Thyroid gland (tissue), 4 donors: ENCODE results near the gene CCDC136. TPM values are rescaled to one million over a fixed set of nuclear protein-coding genes. Genes with fewer than 3 reads are reported as not detected.

Source experiments
- DNase-seq, 2 donors: peaks; one replicate each; pipeline ENCODE4 v3.0.0-alpha.2; 2019
- H3K27ac ChIP-seq, 3 donors: fragments of 200-600 bp; sonication (generic); 1 replicate in 2 of 3; 2 replicates in 1 of 3; pipeline ENCODE4 v1.5.1; 2016 to 2019; ENCODE audit warnings: mild to moderate bottlenecking in 1 of 3, moderate library complexity in 1 of 3
- H3K27me3 ChIP-seq: fragments of 200-600 bp; sonication (generic); one replicate; pipeline ENCODE4 v1.5.1; 2019
- H3K36me3 ChIP-seq, 2 donors: fragments of 200-600 bp; sonication (generic); one replicate each; pipeline ENCODE4 v1.5.1; 2016 to 2019
- H3K4me1 ChIP-seq, 2 donors: fragments of 200-600 bp; sonication (generic); one replicate each; pipeline ENCODE4 v1.5.1; 2017 to 2019
- H3K4me3 ChIP-seq, 3 donors: fragments of 200-600 bp; sonication (generic); replicated peaks in 1 of 3; 1 replicate in 2 of 3; 2 replicates in 1 of 3; pipeline ENCODE4 v1.5.1; 2016; ENCODE audit warnings: mild to moderate bottlenecking in 1 of 3
- H3K9me3 ChIP-seq: fragments of 200-600 bp; sonication (generic); one replicate; pipeline ENCODE4 v1.5.1; 2017
- POLR2A ChIP-seq, 2 donors: fragments of 450-650 bp; IDR thresholded peaks; one replicate each; pipeline ENCODE4 v1.6.1; 2017; ENCODE audit warnings: antibody characterized with exemption in 2 of 2, mild to moderate bottlenecking in 2 of 2, moderate library complexity in 1 of 2
- WGBS, 2 donors: methylation state at CpG; one replicate each; pipeline ENCODE4 v1.1.5; 2017; 5-methylcytosine and 5-hydroxymethylcytosine counted together
- intact Hi-C: fragments of 100-400 bp; cut with DNase I; formaldehyde crosslinking; loops from one replicate; pipeline ENCODE4 v1.15.1; 2023
- total RNA-seq, 4 donors: library from RNA; depleted of rRNA; stranded (reverse); fragments of >200 nt; gene quantifications; one replicate each; pipeline ENCODE4 v1.2.3, GENCODE V29; 2016
- TF ChIP-seq, protein P1 (sequence below), 6 experiments: fragments of 200-600 bp in 3 of 6; fragments of 450-650 bp in 3 of 6; sonication (generic) in 3 of 6; IDR thresholded peaks; one replicate each; pipeline ENCODE4 v1.5.1; 2016 to 2019; ENCODE audit warnings: antibody characterized with exemption in 6 of 6, mild to moderate bottlenecking in 2 of 6, inconsistent platforms in 1 of 6, moderate library complexity in 1 of 6

CCDC136 gene
- total RNA-seq, 4 donors from 2014 or later, result 4.4 to 4.9 (median 4.6) TPM

DNA sequence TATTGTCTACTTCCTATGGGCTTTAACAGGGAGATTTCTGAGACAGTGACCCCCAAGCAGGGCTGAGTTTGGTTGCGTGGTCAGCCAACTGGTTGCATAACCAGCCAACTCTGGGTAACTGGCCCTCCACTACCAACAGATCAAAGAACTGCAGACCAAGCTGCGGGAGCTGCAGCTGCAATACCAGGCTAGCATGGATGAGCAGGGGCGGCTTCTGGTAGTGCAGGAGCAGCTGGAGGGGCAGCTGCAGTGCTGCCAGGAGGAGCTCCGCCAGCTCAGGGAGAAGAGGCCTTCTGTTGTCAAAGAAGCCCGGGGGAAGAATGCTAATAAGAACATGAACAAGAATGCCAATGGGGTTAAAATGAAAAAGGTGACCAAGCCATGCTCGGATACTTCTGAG, 22.7 kb downstream of the CCDC136 start:
- no peak for DNase-seq
- WGBS, 2 donors, result 54 to 70% methylated on average over 6 of the region's 6 CpGs
- H3K9me3 ChIP-seq, result no peaks in the 10 kb centered on the region
- no peak overlapping the region for H3K4me3 ChIP-seq
- no peaks in the 10 kb centered on the region for H3K27me3 ChIP-seq
- no peaks in the 10 kb centered on the region for H3K36me3 ChIP-seq
- H3K4me1 ChIP-seq, result no peaks in the 10 kb centered on the region
- TF ChIP-seq POLR2A (IDR thresholded peaks at IDR 0.05), result no peak
- TF ChIP-seq, protein P1, sequence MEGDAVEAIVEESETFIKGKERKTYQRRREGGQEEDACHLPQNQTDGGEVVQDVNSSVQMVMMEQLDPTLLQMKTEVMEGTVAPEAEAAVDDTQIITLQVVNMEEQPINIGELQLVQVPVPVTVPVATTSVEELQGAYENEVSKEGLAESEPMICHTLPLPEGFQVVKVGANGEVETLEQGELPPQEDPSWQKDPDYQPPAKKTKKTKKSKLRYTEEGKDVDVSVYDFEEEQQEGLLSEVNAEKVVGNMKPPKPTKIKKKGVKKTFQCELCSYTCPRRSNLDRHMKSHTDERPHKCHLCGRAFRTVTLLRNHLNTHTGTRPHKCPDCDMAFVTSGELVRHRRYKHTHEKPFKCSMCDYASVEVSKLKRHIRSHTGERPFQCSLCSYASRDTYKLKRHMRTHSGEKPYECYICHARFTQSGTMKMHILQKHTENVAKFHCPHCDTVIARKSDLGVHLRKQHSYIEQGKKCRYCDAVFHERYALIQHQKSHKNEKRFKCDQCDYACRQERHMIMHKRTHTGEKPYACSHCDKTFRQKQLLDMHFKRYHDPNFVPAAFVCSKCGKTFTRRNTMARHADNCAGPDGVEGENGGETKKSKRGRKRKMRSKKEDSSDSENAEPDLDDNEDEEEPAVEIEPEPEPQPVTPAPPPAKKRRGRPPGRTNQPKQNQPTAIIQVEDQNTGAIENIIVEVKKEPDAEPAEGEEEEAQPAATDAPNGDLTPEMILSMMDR (IDR thresholded peaks at IDR 0.05), result no peak
- H3K27ac ChIP-seq, result no peak overlapping the region
- intact Hi-C loops, result no loop called here

DNA sequence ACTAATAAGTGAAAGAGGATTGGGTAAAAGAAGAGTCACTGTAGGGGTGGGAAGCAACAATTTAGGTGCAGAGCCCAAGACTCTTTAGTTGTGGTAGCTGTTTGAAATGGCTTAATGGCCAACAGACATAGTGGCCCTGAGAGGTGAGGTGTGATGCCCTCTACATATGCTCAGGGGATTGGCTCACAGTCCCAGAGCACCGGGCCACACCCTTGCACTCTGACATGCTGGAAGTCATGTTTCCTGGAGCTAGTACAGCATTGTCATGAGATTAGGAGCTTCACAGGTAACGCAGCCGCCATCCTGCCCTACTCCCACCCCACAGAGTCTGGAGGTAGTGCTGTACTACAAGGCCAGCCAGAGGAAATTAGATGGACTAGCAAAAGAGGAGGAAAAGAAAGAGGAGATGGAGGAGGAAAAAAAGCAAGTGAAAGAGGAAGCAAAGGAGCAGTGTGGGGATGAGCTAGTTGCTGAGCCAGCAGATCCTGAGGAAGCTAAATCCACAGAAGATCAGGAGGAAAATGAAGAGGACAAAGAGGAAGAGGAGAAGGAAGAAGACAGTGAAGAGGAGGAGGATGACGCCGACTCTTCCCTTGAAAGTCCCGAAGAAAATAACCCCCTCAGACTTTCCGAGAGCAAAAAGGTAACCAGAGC, 23.6 kb downstream of the CCDC136 start:
- 86 to 91% methylated on average over 7 of the region's 7 CpGs for WGBS, 2 donors
- DNase-seq, result no peak
- H3K9me3 ChIP-seq, result no peaks in the 10 kb centered on the region
- no peaks in the 10 kb centered on the region for H3K36me3 ChIP-seq
- H3K27ac ChIP-seq, result no peak overlapping the region
- H3K27me3 ChIP-seq, result no peaks in the 10 kb centered on the region
- intact Hi-C loops, result no loop called here
- no peak overlapping the region for H3K4me3 ChIP-seq
- H3K4me1 ChIP-seq, result no peaks in the 10 kb centered on the region
- TF ChIP-seq, protein P1 (IDR thresholded peaks at IDR 0.05), result no peak
- TF ChIP-seq POLR2A (IDR thresholded peaks at IDR 0.05), result no peak

DNA sequence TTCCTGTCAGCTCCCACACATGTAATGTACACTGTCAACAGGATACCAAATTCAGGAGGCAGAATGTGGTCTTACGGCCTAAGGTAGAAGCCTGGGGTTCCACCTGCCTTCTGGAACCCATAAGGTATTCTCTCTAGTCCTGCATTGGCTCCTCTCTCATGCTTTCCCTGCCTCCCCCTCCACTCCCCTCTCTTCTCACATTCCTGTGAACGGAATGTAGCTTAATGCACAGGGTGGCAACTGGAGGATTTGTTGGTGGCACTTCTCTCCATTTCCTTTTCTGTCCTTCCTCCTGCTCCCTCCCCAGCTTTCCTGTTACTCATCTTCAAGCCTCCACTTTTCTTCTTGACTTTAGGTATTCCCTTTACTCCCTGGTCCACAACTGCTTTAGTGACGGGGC, 26.9 kb downstream of the CCDC136 start:
- no peaks in the 10 kb centered on the region for H3K4me1 ChIP-seq
- DNase-seq, result no peak
- H3K9me3 ChIP-seq, result no peaks in the 10 kb centered on the region
- H3K4me3 ChIP-seq, result no peak overlapping the region
- WGBS, 2 donors, result 74 to 80% methylated on average over 3 of the region's 3 CpGs
- H3K27me3 ChIP-seq, result no peaks in the 10 kb centered on the region
- intact Hi-C loops, result no loop called here
- no peaks in the 10 kb centered on the region for H3K36me3 ChIP-seq
- TF ChIP-seq, protein P1 (IDR thresholded peaks at IDR 0.05), result no peak
- no peak for TF ChIP-seq POLR2A (IDR thresholded peaks at IDR 0.05)
- H3K27ac ChIP-seq, result no peak overlapping the region

DNA sequence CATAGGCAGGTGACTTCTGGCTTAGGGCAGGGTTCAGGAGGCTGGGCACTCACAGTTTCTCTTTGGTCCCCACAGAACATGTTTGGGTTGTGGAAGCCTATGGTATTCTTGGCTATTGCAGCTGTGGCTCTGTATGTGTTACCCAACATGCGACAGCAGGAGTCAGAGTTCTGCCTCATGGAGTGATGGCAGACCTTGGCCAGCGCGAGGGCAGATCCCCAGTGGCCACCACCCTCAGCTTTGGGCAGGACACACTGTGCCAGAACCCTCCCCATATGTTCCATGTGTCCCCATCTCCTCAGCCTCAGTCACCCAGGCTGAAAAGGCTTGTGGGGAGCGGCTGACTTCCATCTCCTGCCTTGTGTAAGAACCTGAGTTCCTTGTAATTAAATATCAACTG, 30.0 kb downstream of the CCDC136 start:
- Histone ChIP-seq H3K36me3 (no peaks in the 10 kb centered on the region), H3K9me3 (no peaks in the 10 kb centered on the region), H3K27ac (no peak overlapping the region), H3K4me3 (no peak overlapping the region), H3K27me3 (no peaks in the 10 kb centered on the region), H3K4me1 (no peaks in the 10 kb centered on the region)
- intact Hi-C loops, result no loop called here
- 89 to 100% methylated on average over 1 to 4 of the region's 4 CpGs for WGBS, 2 donors
- TF ChIP-seq, protein P1 (IDR thresholded peaks at IDR 0.05), result no peak
- no peak for TF ChIP-seq POLR2A (IDR thresholded peaks at IDR 0.05)
- no peak for DNase-seq

DNA sequence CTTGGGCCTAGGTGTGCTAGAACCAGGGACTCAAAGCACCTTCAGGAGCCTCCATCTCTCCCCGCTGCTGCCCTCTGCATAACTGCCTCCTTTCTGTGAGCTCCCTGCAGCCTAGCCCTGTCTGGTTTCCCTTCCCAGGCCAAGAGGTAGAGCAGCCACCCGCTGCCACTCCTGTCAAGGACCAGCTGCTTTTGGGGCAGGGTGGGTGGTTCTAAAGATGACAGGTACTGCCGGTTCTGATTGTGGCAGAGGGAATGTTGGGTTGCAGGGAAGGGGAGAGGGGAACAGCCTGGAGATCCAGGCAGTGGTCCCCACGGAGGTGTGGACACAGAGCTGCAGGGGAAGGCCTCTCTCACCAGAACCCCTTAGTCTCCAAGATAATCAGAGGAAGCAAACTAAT, 34.7 kb downstream of the CCDC136 start:
- DNase-seq, result no peak
- Histone ChIP-seq H3K27ac (no peak overlapping the region), H3K4me3 (no peak overlapping the region), H3K9me3 (no peaks in the 10 kb centered on the region), H3K36me3 (no peaks in the 10 kb centered on the region), H3K27me3 (no peaks in the 10 kb centered on the region), H3K4me1 (peaks cover 0 to 19% of the 10 kb centered on the region in 2 donors)
- intact Hi-C loops, result no loop called here
- no peak for TF ChIP-seq POLR2A (IDR thresholded peaks at IDR 0.05)
- 85 to 86% methylated on average over 2 to 4 of the region's 4 CpGs for whole genome bisulfite sequencing, 2 donors
